GM18873 (cell line): ENCODE data around the gene GPX8.

ENCODE experiments used
- ATAC-seq: cut with Tn5 transposase; IDR thresholded peaks from one replicate; pipeline ENCODE4 v1.9.1; 2021; ENCODE audit warnings: mild to moderate bottlenecking, moderate library complexity, moderate number of reproducible peaks; ENCODE audit not compliant: unreplicated experiment, low FRiP score

GPX8 gene

GRCh38 chr5:55159763-55160492 lies at the start of gene GPX8:
GPX8 (plus strand) TSS chr5:55160171; CDS start chr5:55160193, 22 bp downstream.
- no peak for ATAC-seq

- ATAC-seq: no peak
These were observed 49.8 kb upstream of the GPX8 start for GRCh38 chr5:55110217-55110616.

- no peak for ATAC-seq
These were observed 46.6 kb upstream of the GPX8 start for GRCh38 chr5:55113327-55113726.

GRCh38 chr5:55114061-55114460 lies 45.9 kb upstream of the GPX8 start:
- ATAC-seq: no peak

GRCh38 chr5:55123365-55123764 lies 36.6 kb upstream of the GPX8 start:
- no peak for ATAC-seq

GRCh38 chr5:55134053-55134722 lies 25.8 kb upstream of the GPX8 start:
- no peak for ATAC-seq

GRCh38 chr5:55136521-55136920 lies 23.4 kb upstream of the GPX8 start:
- no peak for ATAC-seq

- no peak for ATAC-seq
These were observed 18.9 kb upstream of the GPX8 start for GRCh38 chr5:55140908-55141665.

GRCh38 chr5:55141945-55142690 lies 17.9 kb upstream of the GPX8 start:
- no peak for ATAC-seq

- no peak for ATAC-seq
These were observed 16.3 kb upstream of the GPX8 start for GRCh38 chr5:55143624-55144023.

GRCh38 chr5:55146080-55146479 lies 13.9 kb upstream of the GPX8 start:
- no peak for ATAC-seq

GRCh38 chr5:55146543-55147151 lies 13.3 kb upstream of the GPX8 start:
- ATAC-seq: peak; percentile 77

- no peak for ATAC-seq
These were observed 10.6 kb upstream of the GPX8 start for GRCh38 chr5:55149308-55149795.

- ATAC-seq: no peak
These were observed 7.8 kb upstream of the GPX8 start for GRCh38 chr5:55151923-55152842.

GRCh38 chr5:55154873-55155272 lies 5.1 kb upstream of the GPX8 start:
- ATAC-seq: no peak

- ATAC-seq: no peak
These were observed 680 bp downstream of the GPX8 start for GRCh38 chr5:55160493-55161209.

- ATAC-seq: no peak
These were observed 2.7 kb downstream of the GPX8 start for GRCh38 chr5:55162666-55163065.

GRCh38 chr5:55171471-55171870 lies 11.5 kb downstream of the GPX8 start:
- no peak for ATAC-seq
